Activated B cell treated with CpG ODN at 0.5 μM for 24 hours (primary cell): ENCODE data around the gene SPAG9. TPM values are rescaled to one million over a fixed set of nuclear protein-coding genes. Genes with fewer than 3 reads are reported as not detected.

Experiments used
- ATAC-seq: fragments of 200-7000 bp; cut with Tn5 transposase; one replicate; pipeline ENCODE4 v1.10.0; 2021; ENCODE audit warnings: low read depth, mild to moderate bottlenecking, moderate library complexity
- CTCF ChIA-PET: fragments of 350-600 bp; sonication (Branson Sonifier 250); formaldehyde crosslinking; loops from one replicate; lab custom pipeline; 2021; ENCODE audit warnings: antibody characterized with exemption; lab: Charles Lee
- POLR2A ChIA-PET: fragments of 350-600 bp; sonication (Branson Sonifier 250); formaldehyde crosslinking; loops from one replicate; lab custom pipeline; 2021; ENCODE audit warnings: antibody characterized with exemption; lab: Charles Lee
- DNase-seq: peaks from one replicate; pipeline ENCODE4 v3.0.0; 2022
- H3K27ac Mint-ChIP-seq: one replicate; pipeline ENCODE4 v1.8.0; 2020; ENCODE audit warnings: mixed read lengths
- H3K27me3 Mint-ChIP-seq: one replicate; pipeline ENCODE4 v1.8.0; 2021; ENCODE audit warnings: mixed read lengths
- H3K36me3 Mint-ChIP-seq: one replicate; pipeline ENCODE4 v1.8.0; 2021; ENCODE audit warnings: low read depth, mixed read lengths
- H3K4me1 Mint-ChIP-seq: one replicate; pipeline ENCODE4 v1.8.0; 2021; ENCODE audit warnings: mixed read lengths
- H3K4me3 Mint-ChIP-seq: one replicate; pipeline ENCODE4 v1.8.0; 2020; ENCODE audit warnings: mild to moderate bottlenecking, mixed read lengths
- H3K9me3 Mint-ChIP-seq: one replicate; pipeline ENCODE4 v1.8.0; 2020; ENCODE audit warnings: mixed read lengths
- CTCF ChIP-seq: fragments of 200-600 bp; IDR thresholded peaks from one replicate; pipeline ENCODE4 v1.8.0; 2022; ENCODE audit warnings: antibody characterized with exemption, mild to moderate bottlenecking
- intact Hi-C: fragments of 100-400 bp; cut with micrococcal nuclease; formaldehyde crosslinking; loops from one replicate; pipeline ENCODE4 v1.15.1; 2024
- total RNA-seq: library from RNA; stranded (reverse); gene quantifications from 2 replicates; pipeline ENCODE4 v1.2.3, GENCODE V29; 2022

The SPAG9 gene
- total RNA-seq, 1 donor from 2014 or later, result 49.3 TPM

- H3K4me1 Mint-ChIP-seq, result no peaks in the 10 kb centered on the region
- H3K27ac Mint-ChIP-seq, result no peak overlapping the region
- intact Hi-C loops, result loop anchor here (1.0 to 10.0 kb wide), 6 partner anchors 55 to 534 kb away; partner anchors contain the start of genes MBTD1, NME1, NME2 and SPAG9
- no peak for DNase-seq
- H3K9me3 Mint-ChIP-seq, result no peaks in the 10 kb centered on the region
- no peak for TF ChIP-seq CTCF
- peak; percentile 67 for ATAC-seq
- H3K27me3 Mint-ChIP-seq, result no peaks in the 10 kb centered on the region
- peaks cover 60% of the 10 kb centered on the region for H3K36me3 Mint-ChIP-seq
- ChIA-PET POLR2A (interaction anchor here (0.5 to 1.7 kb wide), 3 partner anchors 65 to 140 kb away, joined by 3 to 4 read pairs (median 3); partner anchors contain the start of gene SPAG9), CTCF (interaction anchor here (0.6 to 9.5 kb wide), 15 partner anchors 9 to 229 kb away, joined by 3 to 215 read pairs (median 4); partner anchors contain the start of genes NME1 and SPAG9)
- H3K4me3 Mint-ChIP-seq, result no peak overlapping the region
These were observed 119.6 kb downstream of the SPAG9 start for GRCh38 chr17:51000835-51001638.

- no peak overlapping the region for H3K4me3 Mint-ChIP-seq
- TF ChIP-seq CTCF, result no peak
- peaks cover 68% of the 10 kb centered on the region for H3K36me3 Mint-ChIP-seq
- ChIA-PET POLR2A (no interaction called here), CTCF (interaction anchor here (1.5 to 1.9 kb wide), 2 partner anchors 62 to 158 kb away, joined by 4 to 5 read pairs; partner anchors contain the start of gene NME1)
- H3K4me1 Mint-ChIP-seq, result no peaks in the 10 kb centered on the region
- ATAC-seq (no peak), DNase-seq (no peak)
- H3K9me3 Mint-ChIP-seq, result no peaks in the 10 kb centered on the region
- no peaks in the 10 kb centered on the region for H3K27me3 Mint-ChIP-seq
- intact Hi-C loops, result no loop called here
- no peak overlapping the region for H3K27ac Mint-ChIP-seq
These were observed 125.0 kb downstream of the SPAG9 start for GRCh38 chr17:50995668-50996067.

- Mint-ChIP-seq H3K36me3 (peaks cover 73% of the 10 kb centered on the region), H3K4me1 (no peaks in the 10 kb centered on the region), H3K27ac (no peak overlapping the region), H3K9me3 (no peaks in the 10 kb centered on the region), H3K27me3 (no peaks in the 10 kb centered on the region), H3K4me3 (no peak overlapping the region)
- POLR2A ChIA-PET, result no interaction called here
- no peak for ATAC-seq
- intact Hi-C loops, result no loop called here
- no peak for DNase-seq
- no peak for TF ChIP-seq CTCF
- CTCF ChIA-PET, result no interaction called here
These were observed 127.1 kb downstream of the SPAG9 start for GRCh38 chr17:50993544-50993943.

GRCh38 chr17:50989149-50989548 lies 131.5 kb downstream of the SPAG9 start:
- H3K27me3 Mint-ChIP-seq, result no peaks in the 10 kb centered on the region
- intact Hi-C loops, result no loop called here
- no peak overlapping the region for H3K27ac Mint-ChIP-seq
- H3K36me3 Mint-ChIP-seq, result peaks cover 71% of the 10 kb centered on the region
- H3K4me3 Mint-ChIP-seq, result no peak overlapping the region
- no peak for DNase-seq
- ChIA-PET POLR2A (no interaction called here), CTCF (no interaction called here)
- no peak for TF ChIP-seq CTCF
- no peaks in the 10 kb centered on the region for H3K9me3 Mint-ChIP-seq
- no peaks in the 10 kb centered on the region for H3K4me1 Mint-ChIP-seq
- no peak for ATAC-seq

GRCh38 chr17:50988427-50988826 lies 132.2 kb downstream of the SPAG9 start:
- Mint-ChIP-seq H3K4me3 (no peak overlapping the region), H3K27me3 (no peaks in the 10 kb centered on the region), H3K4me1 (no peaks in the 10 kb centered on the region), H3K9me3 (no peaks in the 10 kb centered on the region), H3K27ac (no peak overlapping the region), H3K36me3 (peaks cover 71% of the 10 kb centered on the region)
- POLR2A ChIA-PET, result no interaction called here
- TF ChIP-seq CTCF, result no peak
- ATAC-seq (no peak), DNase-seq (no peak)
- intact Hi-C loops, result no loop called here
- CTCF ChIA-PET, result interaction anchor here (0.8 kb wide), 1 partner anchor 12 kb away, joined by 3 read pairs; no protein-coding TSS in a partner anchor
